RWPE1 (cell line): ENCODE data around the gene NTNG2.

Experiments used
- CTCF ChIA-PET: fragments of 350-600 bp; sonication (Branson Sonifier 250); formaldehyde crosslinking; extraction: SDS; loops from one replicate; lab custom pipeline; 2021; lab: Yijun Ruan, JAX
- POLR2A ChIA-PET: fragments of 400-600 bp; formaldehyde crosslinking; extraction: SDS; loops from one replicate; lab custom pipeline; 2020; ENCODE audit warnings: antibody characterized with exemption; ENCODE audit not compliant: low non-redundant PET; lab: Yijun Ruan, JAX
- DNase-seq: peaks from one replicate; pipeline ENCODE4 v3.0.0; 2012; ENCODE audit warnings: low spot score
- H3K27ac ChIP-seq: fragments of 450-650 bp; 2 replicates; pipeline ENCODE4 v1.5.1; 2017
- CTCF ChIP-seq: fragments of 450-650 bp; conservative IDR thresholded peaks from 2 replicates; pipeline ENCODE4 v1.5.1; 2017; ENCODE audit warnings: low read depth, mild to moderate bottlenecking

NTNG2 gene

GRCh38 chr9:132166599-132166998 lies 4.7 kb downstream of the NTNG2 start:
- POLR2A ChIA-PET: no interaction called here
- H3K27ac ChIP-seq: no peak overlapping the region

GRCh38 chr9:132167192-132167591 lies 5.3 kb downstream of the NTNG2 start:
- ChIA-PET CTCF (interaction anchor here (5.3 kb wide), 1 partner anchor 69 kb away, joined by 44 read pairs; no protein-coding TSS in a partner anchor), POLR2A (no interaction called here)
- no peak for DNase-seq
- H3K27ac ChIP-seq: no peak overlapping the region
- TF ChIP-seq CTCF: no peak

More at GRCh38 chr9:132166599-132166998, 4.7 kb downstream of the NTNG2 start:
- no peak for DNase-seq
- TF ChIP-seq CTCF: no peak; the same call in 1 of the 2 replicates
- CTCF ChIA-PET: interaction anchor here (0.6 to 5.3 kb wide), 3 partner anchors 40 to 404 kb away, joined by 3 to 44 read pairs (median 3); no protein-coding TSS in a partner anchor

GRCh38 chr9:132168347-132168746 lies 6.5 kb downstream of the NTNG2 start:
- TF ChIP-seq CTCF: no peak
- no peak overlapping the region for H3K27ac ChIP-seq
- DNase-seq: no peak
- CTCF ChIA-PET: interaction anchor here (1.2 to 5.3 kb wide), 2 partner anchors 16 to 68 kb away, joined by 4 to 44 read pairs; no protein-coding TSS in a partner anchor
- POLR2A ChIA-PET: no interaction called here

GRCh38 chr9:132168851-132169250 lies 7.0 kb downstream of the NTNG2 start:
- ChIA-PET POLR2A (interaction anchor here (0.6 kb wide), 1 partner anchor 182 kb away, joined by 3 read pairs; no protein-coding TSS in a partner anchor), CTCF (interaction anchor here (0.7 to 5.3 kb wide), 6 partner anchors 16 to 380 kb away, joined by 3 to 44 read pairs (median 4); no protein-coding TSS in a partner anchor)
- no peak for DNase-seq
- no peak overlapping the region for H3K27ac ChIP-seq
- TF ChIP-seq CTCF: no peak

GRCh38 chr9:132169672-132170392 lies 8.0 kb downstream of the NTNG2 start:
- CTCF ChIA-PET: interaction anchor here (0.5 to 5.3 kb wide), 39 partner anchors 10 to 1642 kb away, joined by 3 to 44 read pairs (median 4); no protein-coding TSS in a partner anchor
- H3K27ac ChIP-seq: no peak overlapping the region
- peak; percentile 98 for TF ChIP-seq CTCF
- POLR2A ChIA-PET: interaction anchor here (0.6 kb wide), 1 partner anchor 183 kb away, joined by 3 read pairs; no protein-coding TSS in a partner anchor
- DNase-seq: peak; percentile 68

- DNase-seq: no peak
- no peak overlapping the region for H3K27ac ChIP-seq
- ChIA-PET POLR2A (no interaction called here), CTCF (interaction anchor here (0.6 to 5.3 kb wide), 9 partner anchors 8 to 694 kb away, joined by 3 to 44 read pairs (median 4); no protein-coding TSS in a partner anchor)
- TF ChIP-seq CTCF: no peak
Measured at GRCh38 chr9:132171702-132172101, 9.8 kb downstream of the NTNG2 start.
